Upper lobe of left lung (tissue), 6 donors: ENCODE results near the gene LRRIQ1. TPM values are rescaled to one million over a fixed set of nuclear protein-coding genes. Genes with fewer than 3 reads are reported as not detected.
"Not testable (repeated sequence)": the region's sequence is repeated elsewhere in the genome, so short reads cannot be mapped to it uniquely, and the experiment has no call there.

Experiments
- ATAC-seq, 2 donors: fragments of 200-7000 bp; cut with Tn5 transposase; one replicate each; pipeline ENCODE4 v1.9.1; 2022; ENCODE audit warnings: mild to moderate bottlenecking in 2 of 2, moderate library complexity in 2 of 2; ENCODE audit not compliant: low FRiP score in 2 of 2
- DNase-seq, 2 donors: peaks; one replicate each; pipeline ENCODE4 v3.0.0-alpha.2; 2019 to 2020
- H3K27ac ChIP-seq, 4 donors: fragments of 200-600 bp; sonication (generic); one replicate each; pipeline ENCODE4 v1.5.1; 2016 to 2019
- H3K27me3 ChIP-seq, 4 donors: fragments of 200-600 bp; sonication (generic); one replicate each; pipeline ENCODE4 v1.5.1; 2017 to 2019
- H3K36me3 ChIP-seq, 4 donors: fragments of 200-600 bp; sonication (generic); one replicate each; pipeline ENCODE4 v1.5.1; 2016 to 2019
- H3K4me1 ChIP-seq, 4 donors: fragments of 200-600 bp; sonication (generic); one replicate each; pipeline ENCODE4 v1.5.1; 2018 to 2019
- H3K4me3 ChIP-seq, 4 donors: fragments of 200-600 bp; sonication (generic); one replicate each; pipeline ENCODE4 v1.5.1; 2017 to 2019; ENCODE audit warnings: mild to moderate bottlenecking in 2 of 4, moderate library complexity in 1 of 4
- H3K9me3 ChIP-seq, 4 donors: fragments of 200-600 bp; sonication (generic); one replicate each; pipeline ENCODE4 v1.5.1; 2018 to 2019
- EP300 ChIP-seq, 4 donors: sonication (generic); formaldehyde crosslinking; IDR thresholded peaks; one replicate each; pipeline ENCODE4 v1.5.1; 2017; ENCODE audit warnings: antibody characterized with exemption in 4 of 4, control low read depth in 2 of 4
- POLR2A ChIP-seq, 4 donors: fragments of 450-650 bp; IDR thresholded peaks; one replicate each; pipeline ENCODE4 v1.5.1; 2016 to 2017; ENCODE audit warnings: antibody characterized with exemption in 4 of 4, mild to moderate bottlenecking in 2 of 4
- POLR2AphosphoS5 ChIP-seq, 2 donors: sonication (generic); formaldehyde crosslinking; IDR thresholded peaks; one replicate each; pipeline ENCODE4 v1.5.1; 2017; ENCODE audit warnings: antibody characterized with exemption in 2 of 2
- WGBS, 2 donors: methylation state at CpG; one replicate each; pipeline ENCODE4 v1.1.5; 2017 to 2018; 5-methylcytosine and 5-hydroxymethylcytosine counted together
- total RNA-seq, 6 donors: library from RNA; depleted of rRNA in 4 of 6; stranded (reverse); fragments of >200 nt in 4 of 6; gene quantifications; one replicate each; pipeline versions ENCODE4 v1.1.0 to v1.2.1, GENCODE V29; 2016 to 2021
- TF ChIP-seq, protein P1 (sequence below), 6 experiments: fragments of 450-650 bp in 4 of 6; fragments of 200-600 bp in 2 of 6; sonication (generic) in 2 of 6; IDR thresholded peaks; one replicate each; pipeline ENCODE4 v1.5.1; 2016 to 2019; ENCODE audit warnings: antibody characterized with exemption in 6 of 6
- donor health status: DM: no; HTN: no; CAD: no; lungs with moderate emphysema.
- donor health status: DM: no; HTN: yes; CAD: no; lungs with severe emphysema.

The LRRIQ1 gene
- total RNA-seq, 6 donors from 2014 or later = 0.54 to 37.7 (median 6.0) TPM

DNA sequence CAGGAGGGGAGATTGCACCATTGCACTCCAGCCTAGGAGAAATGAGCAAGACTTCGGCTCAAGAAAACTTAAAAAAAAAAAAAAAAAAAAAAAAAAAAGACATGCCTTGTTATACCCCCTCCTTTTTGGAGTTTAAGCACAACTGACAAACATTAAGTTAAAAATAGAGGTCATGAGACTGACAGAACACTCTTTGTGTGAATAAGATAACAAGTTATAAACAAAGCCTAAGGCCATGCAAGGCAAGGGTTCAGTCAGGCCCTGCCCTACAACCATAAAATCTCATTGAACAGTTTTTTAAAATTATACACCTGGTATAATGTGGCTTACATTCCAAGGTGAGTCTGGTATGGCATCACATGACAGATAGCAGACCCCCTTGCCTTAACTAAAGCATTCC, 39.4 kb upstream of the LRRIQ1 start:
- no peak overlapping the region for H3K4me3 ChIP-seq
- no peaks in the 10 kb centered on the region for H3K4me1 ChIP-seq
- no peaks in the 10 kb centered on the region for H3K36me3 ChIP-seq
- ATAC-seq = no peak
- DNase-seq = no peak
- WGBS, 2 donors = 54 to 78% methylated on average over 1 of the region's 1 CpG
- TF ChIP-seq POLR2AphosphoS5 (IDR thresholded peaks at IDR 0.05) (no peak), POLR2A (IDR thresholded peaks at IDR 0.05) (no peak), EP300 (IDR thresholded peaks at IDR 0.05) (no peak)
- TF ChIP-seq, protein P1, sequence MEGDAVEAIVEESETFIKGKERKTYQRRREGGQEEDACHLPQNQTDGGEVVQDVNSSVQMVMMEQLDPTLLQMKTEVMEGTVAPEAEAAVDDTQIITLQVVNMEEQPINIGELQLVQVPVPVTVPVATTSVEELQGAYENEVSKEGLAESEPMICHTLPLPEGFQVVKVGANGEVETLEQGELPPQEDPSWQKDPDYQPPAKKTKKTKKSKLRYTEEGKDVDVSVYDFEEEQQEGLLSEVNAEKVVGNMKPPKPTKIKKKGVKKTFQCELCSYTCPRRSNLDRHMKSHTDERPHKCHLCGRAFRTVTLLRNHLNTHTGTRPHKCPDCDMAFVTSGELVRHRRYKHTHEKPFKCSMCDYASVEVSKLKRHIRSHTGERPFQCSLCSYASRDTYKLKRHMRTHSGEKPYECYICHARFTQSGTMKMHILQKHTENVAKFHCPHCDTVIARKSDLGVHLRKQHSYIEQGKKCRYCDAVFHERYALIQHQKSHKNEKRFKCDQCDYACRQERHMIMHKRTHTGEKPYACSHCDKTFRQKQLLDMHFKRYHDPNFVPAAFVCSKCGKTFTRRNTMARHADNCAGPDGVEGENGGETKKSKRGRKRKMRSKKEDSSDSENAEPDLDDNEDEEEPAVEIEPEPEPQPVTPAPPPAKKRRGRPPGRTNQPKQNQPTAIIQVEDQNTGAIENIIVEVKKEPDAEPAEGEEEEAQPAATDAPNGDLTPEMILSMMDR (IDR thresholded peaks at IDR 0.05) = no peak
- H3K27me3 ChIP-seq = no peaks in the 10 kb centered on the region
- H3K27ac ChIP-seq = no peak overlapping the region
- no peaks in the 10 kb centered on the region for H3K9me3 ChIP-seq

DNA sequence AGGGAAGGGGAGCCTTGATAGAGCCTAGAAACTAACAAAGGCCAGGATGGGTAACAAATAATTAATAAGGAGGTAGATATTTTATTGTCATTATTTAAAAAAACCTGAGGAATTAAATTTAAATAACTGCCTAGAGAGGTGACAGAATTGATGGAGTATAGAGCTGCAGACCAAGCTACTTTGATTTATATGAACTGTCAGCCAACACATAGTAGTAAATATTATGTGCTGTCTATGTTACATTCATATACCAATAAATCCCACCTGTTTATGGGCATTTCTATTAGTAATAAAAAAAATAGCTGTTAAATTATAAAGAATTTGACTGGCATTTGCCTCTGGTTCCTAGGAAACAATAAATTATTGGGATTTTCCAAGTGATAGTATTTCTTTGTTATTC, 37.8 kb upstream of the LRRIQ1 start:
- TF ChIP-seq, protein P1 (IDR thresholded peaks at IDR 0.05) = no peak
- TF ChIP-seq POLR2AphosphoS5 (IDR thresholded peaks at IDR 0.05) = no peak
- TF ChIP-seq EP300 (IDR thresholded peaks at IDR 0.05) = no peak
- no peak for TF ChIP-seq POLR2A (IDR thresholded peaks at IDR 0.05)
- H3K9me3 ChIP-seq = no peaks in the 10 kb centered on the region
- H3K27ac ChIP-seq = no peak overlapping the region
- H3K27me3 ChIP-seq = no peaks in the 10 kb centered on the region
- H3K4me1 ChIP-seq = no peaks in the 10 kb centered on the region
- DNase-seq (no peak), ATAC-seq (no peak)
- no peaks in the 10 kb centered on the region for H3K36me3 ChIP-seq
- no peak overlapping the region for H3K4me3 ChIP-seq

DNA sequence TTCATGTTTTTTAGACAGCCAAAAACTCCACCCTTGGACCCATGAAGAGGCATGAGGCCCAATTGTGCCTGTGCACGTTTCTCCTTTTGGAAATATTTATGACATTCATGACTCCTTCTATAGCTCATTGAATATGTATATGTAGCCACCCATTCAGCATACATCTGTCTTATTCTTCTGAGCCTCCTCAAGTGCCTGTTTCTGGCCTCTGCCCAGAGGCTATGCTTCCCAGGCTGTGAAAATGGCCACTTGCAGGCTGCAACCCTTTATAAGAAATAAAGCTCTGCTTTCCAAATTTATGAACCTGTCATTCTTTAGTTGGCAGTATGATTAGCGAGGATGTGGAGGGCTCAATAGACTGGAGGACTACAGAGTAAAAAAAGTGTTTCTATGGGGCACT, 35.4 kb upstream of the LRRIQ1 start:
- Histone ChIP-seq H3K27me3 (no peaks in the 10 kb centered on the region), H3K9me3 (no peaks in the 10 kb centered on the region), H3K4me3 (no peak overlapping the region), H3K27ac (no peak overlapping the region), H3K36me3 (no peaks in the 10 kb centered on the region), H3K4me1 (no peaks in the 10 kb centered on the region)
- no peak for TF ChIP-seq POLR2A (IDR thresholded peaks at IDR 0.05)
- no peak for TF ChIP-seq EP300 (IDR thresholded peaks at IDR 0.05)
- TF ChIP-seq, protein P1 (IDR thresholded peaks at IDR 0.05) = no peak
- no peak for TF ChIP-seq POLR2AphosphoS5 (IDR thresholded peaks at IDR 0.05)
- DNase-seq = no peak
- WGBS, 2 donors = 65 to 80% methylated on average over 2 of the region's 2 CpGs
- ATAC-seq = no peak

DNA sequence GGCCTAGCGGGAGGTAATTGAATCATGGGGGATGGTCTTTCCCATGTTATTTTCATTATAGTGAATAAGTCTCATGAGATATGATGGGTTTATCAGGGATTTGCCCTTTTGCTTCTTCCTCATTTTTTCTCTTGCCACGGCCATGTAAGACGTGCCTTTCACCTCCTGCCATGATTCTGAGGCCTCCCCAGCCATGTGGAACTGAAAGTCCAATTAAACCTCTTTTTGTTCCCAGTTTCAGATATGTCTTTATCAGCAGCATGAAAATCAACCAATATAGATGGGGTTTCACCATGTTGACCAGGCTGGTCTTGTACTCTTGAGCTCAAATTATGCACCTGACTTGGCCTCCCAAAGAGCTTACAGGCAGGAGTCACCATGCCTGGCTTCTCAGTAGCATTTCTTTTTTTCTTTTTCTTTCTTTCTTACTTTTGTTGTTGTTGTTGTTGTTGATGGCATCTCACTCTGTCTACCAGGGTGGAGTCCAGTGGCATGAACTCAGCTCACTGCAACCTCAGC, 33.3 kb upstream of the LRRIQ1 start:
- WGBS, 2 donors = 77 to 81% methylated on average over 3 of the region's 3 CpGs
- Histone ChIP-seq H3K36me3 (no peaks in the 10 kb centered on the region), H3K4me1 (no peaks in the 10 kb centered on the region), H3K9me3 (no peaks in the 10 kb centered on the region), H3K4me3 (no peak overlapping the region), H3K27me3 (no peaks in the 10 kb centered on the region), H3K27ac (no peak overlapping the region)
- ATAC-seq = no peak
- TF ChIP-seq EP300 (IDR thresholded peaks at IDR 0.05) (no peak), POLR2A (IDR thresholded peaks at IDR 0.05) (no peak), POLR2AphosphoS5 (IDR thresholded peaks at IDR 0.05) (no peak)
- TF ChIP-seq, protein P1 (IDR thresholded peaks at IDR 0.05) = no peak
- no peak for DNase-seq

DNA sequence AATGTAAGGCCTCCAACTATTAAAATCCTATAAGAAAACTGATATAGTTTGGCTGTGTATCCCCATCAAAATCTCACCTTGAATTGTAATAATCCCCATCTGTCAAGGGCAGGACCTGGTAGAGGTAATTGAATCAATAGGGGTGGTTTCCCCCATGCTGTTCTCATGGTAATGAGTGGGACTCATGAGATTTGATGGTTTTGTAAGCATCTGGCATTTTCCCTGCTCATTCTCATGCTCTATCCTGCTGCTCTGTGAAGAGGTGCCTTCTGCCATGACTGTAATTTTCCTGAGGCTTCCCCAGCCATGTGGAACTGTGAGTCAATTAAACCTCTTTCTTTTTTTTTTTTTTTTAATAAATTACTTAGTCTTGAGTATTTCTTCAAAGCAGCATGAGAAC, 31.9 kb upstream of the LRRIQ1 start:
- Histone ChIP-seq H3K36me3 (no peaks in the 10 kb centered on the region), H3K9me3 (no peaks in the 10 kb centered on the region), H3K4me3 (no peak overlapping the region), H3K27me3 (no peaks in the 10 kb centered on the region), H3K27ac (no peak overlapping the region), H3K4me1 (no peaks in the 10 kb centered on the region)
- DNase-seq (no peak), ATAC-seq (no peak)
- TF ChIP-seq, protein P1 (IDR thresholded peaks at IDR 0.05) = no peak
- no peak for TF ChIP-seq EP300 (IDR thresholded peaks at IDR 0.05)
- TF ChIP-seq POLR2AphosphoS5 (IDR thresholded peaks at IDR 0.05) = no peak
- TF ChIP-seq POLR2A (IDR thresholded peaks at IDR 0.05) = no peak

DNA sequence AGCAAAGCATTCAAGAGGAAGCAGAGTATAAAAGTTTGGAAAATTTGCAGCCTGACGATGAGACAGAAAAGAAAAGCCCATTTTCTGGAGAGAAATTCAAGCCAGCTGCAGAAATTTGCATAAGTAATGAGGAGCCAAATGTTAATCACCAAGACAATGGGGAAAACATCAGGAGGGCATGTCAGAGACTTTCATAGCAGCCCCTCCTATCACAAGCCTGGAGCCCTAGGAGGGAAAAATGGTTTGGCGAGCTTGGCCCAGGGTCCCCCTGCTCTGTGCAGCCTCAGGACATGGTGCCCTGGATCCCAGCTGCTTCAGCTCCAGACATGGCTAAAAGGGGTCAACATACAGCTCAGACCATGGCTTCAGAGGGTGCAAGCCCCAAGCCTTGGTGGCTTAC, 31.1 kb upstream of the LRRIQ1 start:
- not testable (repeated sequence) for H3K27ac ChIP-seq, ATAC-seq, H3K36me3 ChIP-seq, H3K4me3 ChIP-seq, DNase-seq, H3K9me3 ChIP-seq, H3K4me1 ChIP-seq, H3K27me3 ChIP-seq
- WGBS, 2 donors = 75 to 78% methylated on average over 2 of the region's 2 CpGs
